ENCODE data around the gene LPIN1.
A peak's percentile ranks its signal among the peaks of the same experiment; 100 is the strongest.

DNA sequence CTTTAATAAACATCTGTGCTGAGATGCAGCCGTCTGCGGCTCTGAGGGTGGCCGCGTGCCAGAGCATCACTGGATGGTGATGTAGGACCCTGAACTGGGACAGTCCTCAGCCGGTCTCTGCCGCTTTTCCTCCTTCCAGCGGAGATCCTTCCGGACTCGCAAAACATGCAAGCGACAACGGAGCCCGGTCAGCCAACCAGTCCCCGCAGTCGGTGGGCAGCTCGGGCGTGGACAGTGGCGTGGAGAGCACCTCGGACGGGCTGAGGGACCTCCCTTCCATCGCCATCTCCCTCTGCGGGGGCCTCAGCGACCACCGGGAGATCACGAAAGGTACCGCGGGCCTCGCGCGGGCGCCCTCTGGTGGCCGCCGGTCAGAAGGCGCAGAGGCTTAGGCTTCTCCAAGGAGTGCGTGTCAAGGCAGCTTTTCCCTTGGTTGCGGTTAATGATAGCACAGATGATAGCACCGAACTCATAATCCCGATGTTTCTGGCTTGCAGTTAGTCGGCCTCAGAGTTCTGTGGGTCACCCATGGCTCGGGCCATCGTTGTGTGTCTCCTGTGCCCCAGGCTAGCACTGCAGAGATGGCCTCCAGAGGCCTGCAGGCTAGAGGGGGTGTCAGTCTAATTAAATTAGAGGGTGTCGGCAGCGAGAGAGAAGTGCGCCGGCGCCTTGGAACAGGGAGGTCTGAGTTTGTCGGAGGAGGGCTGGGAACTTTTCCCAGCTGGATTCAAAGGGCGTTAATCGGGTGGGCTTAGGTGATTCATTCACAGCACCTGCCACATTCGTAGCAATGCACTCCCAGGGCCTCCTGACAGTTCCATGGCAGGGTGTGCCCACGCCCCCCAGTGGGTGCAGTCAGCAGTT, 38.5 kb downstream of the LPIN1 start:
- TF ChIP-seq EZH2 (IDR thresholded peaks at IDR 0.05; ENCODE audit: borderline replicate concordance, insufficient read depth, low read depth, low read length, poor library complexity, severe bottlenecking) (no peak), CTCF (IDR thresholded peaks at IDR 0.05) (peak; percentile 98)

Data from B cell (primary cell).